Kasumi-1 (cell line): ENCODE data around the gene JDP2.
A peak's percentile ranks its signal among the peaks of the same experiment; 100 is the strongest.

Source experiments
- DNase-seq, 2 experiments: peaks; one replicate each; lab custom pipeline; 2025; lab: John Stamatoyannopoulos, UW

Gene JDP2

DNA sequence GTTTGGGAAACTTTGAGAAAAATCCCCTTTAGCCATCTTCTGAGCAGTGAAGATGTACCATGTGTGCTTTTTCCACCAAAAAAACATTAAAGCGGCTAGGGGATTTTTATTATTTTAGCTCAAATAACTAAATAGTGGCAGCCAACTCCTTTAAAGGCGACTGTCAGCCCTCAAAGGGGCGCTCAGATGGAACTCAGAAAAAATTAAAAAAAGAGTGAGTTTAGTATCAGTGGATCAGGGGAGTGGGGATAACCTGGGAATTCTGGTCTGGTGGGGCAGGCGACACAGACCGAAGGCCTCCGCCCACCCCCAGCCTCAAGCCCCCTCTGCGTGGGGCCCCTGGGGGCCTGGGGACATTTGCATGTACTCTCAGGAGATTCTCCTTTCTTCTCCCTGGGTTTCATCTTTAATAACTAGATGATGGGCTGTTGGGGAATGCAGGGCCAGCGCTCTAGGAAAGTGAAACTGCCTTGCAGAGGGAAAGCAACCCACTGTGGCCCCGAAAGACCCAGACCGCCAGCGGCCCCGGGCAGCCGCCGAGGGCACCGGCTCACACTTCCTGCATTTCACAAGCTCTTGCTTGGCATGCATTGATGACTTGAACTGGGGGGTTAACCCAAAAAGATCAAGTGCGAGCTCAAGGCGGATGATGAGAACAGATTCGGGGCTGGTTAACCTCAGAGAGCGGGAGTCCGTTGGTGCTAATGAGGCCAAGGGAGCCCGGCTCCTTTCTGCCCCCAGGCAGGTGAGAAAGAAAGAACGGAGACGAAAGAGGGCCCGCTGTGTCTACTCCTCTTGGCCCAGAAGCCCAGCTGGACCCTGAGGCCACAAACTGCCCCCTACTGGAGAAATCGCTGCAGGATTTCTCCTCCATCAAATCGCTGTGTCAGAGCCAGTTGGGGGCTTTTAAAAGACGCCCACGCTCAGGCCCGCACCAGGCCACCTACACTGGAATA is 87.1 kb downstream of the JDP2 start:
- peak; percentile 35 to 52 for DNase-seq

DNA sequence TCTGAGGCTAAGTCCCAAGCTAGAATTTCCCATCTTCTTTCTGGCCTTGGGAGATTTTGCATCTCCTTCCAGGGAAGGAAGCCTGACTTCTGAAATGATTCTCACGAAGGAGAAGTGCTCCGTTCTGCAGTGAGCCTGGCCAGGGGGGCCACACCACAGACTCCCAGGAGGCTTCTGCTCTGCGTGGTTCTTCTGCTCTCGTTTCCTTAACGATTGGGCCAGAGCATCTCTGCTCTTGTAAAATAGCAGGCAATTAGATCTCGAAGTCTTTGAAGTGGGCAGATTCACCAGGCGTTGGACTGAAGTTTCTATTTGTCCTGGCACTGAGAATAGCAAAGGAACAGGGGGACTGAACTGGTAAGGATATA is 87.8 kb downstream of the JDP2 start:
- peak; percentile 23 to 30 for DNase-seq

DNA sequence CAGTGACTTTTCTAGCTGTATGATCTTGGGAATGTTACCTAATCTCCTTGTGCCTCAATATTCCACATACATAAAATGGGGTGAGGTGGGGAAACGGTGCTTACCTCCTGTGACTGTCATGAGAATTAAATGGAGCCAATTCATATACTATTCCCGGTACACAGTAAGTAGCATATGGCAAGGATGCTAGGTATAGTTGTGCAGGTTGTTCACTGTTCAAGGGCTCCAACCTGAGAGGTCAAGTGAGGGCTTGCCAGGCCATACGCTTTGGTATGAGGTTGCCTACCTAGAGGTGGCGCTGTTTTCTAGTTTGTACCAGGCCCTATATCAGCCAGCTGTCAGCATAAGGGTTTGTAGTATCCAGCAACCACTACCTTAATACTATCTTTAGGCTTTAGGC is 90.8 kb downstream of the JDP2 start:
- peak; percentile 52 to 60 for DNase-seq

DNA sequence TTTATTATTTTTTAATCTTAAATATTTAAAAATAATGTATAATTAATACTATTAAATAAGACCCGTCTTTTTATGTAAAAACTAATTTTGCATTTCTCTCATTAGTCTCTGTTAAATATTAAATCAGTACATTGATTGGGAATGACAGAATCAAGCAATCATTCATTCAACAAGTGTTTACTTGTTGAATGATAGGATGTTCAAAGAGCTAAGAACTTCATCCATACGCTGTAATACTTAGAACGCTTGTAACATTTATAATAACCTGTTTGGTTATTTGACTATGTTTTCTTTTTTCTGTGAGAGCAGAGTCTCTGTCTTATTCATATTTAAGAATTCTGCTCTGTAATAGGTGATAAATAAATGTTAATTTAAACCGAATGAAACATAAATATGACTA is 91.6 kb downstream of the JDP2 start:
- no peak for DNase-seq

DNA sequence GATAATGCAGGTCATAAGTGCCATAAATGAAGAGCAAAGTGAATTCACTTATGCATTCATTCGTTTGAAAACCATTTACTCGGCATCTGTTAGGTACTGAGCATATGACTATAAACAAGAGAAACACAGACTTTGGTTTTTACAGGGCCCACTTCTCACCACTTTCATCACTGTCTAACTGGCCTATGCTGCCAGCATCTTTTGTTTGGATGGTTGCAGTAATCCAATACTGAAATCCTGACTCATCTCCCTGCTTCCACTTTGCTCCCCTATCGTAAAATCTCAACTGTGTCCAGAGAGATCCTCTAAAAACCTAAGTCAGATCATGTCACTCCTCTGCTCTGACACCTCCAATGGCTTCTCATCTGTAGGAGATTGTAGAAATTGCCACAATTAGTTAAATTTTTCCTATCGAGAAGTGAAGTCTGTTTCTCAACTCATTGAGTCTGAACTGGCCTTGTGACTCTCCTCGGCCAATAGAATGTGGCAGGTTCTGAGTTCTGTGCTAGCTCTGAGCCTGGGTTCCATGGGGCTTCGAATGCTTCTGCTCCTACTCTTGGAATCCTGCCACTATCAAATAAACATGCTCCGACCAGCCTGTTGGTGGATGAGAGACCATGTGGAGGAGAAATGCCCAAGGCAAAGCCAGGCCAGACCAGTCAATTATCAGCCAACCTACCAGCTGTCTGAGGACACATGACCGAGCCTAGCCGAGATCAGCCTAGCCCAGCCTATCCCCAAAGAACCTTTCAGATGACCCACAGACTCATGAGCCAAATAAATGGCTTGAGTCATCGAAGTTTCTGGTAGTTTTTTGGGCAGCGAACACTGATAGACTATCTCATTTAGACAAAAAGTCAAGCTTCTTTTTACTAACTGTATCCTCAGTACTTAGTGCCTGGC is 92.3 kb downstream of the JDP2 start:
- DNase-seq = no peak

DNA sequence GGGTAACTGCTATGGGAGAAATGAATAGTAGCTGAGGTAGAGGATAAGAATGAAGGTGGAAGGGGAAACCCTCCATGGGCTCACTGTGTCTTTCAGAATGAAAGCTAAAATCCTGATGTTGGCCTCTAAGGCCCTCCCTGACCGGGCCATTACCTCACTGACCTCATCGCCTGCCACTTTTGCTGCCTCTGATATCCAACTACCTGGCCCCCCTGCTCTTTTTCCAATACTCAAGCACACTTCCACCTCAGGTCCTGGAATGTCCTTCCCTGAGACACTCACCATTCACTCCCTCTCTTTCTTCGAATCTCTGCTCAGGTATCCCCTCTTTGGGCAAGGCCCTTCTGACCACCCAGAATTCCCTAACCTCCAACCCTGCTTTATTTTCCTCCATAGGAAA is 93.0 kb downstream of the JDP2 start:
- DNase-seq = no peak

DNA sequence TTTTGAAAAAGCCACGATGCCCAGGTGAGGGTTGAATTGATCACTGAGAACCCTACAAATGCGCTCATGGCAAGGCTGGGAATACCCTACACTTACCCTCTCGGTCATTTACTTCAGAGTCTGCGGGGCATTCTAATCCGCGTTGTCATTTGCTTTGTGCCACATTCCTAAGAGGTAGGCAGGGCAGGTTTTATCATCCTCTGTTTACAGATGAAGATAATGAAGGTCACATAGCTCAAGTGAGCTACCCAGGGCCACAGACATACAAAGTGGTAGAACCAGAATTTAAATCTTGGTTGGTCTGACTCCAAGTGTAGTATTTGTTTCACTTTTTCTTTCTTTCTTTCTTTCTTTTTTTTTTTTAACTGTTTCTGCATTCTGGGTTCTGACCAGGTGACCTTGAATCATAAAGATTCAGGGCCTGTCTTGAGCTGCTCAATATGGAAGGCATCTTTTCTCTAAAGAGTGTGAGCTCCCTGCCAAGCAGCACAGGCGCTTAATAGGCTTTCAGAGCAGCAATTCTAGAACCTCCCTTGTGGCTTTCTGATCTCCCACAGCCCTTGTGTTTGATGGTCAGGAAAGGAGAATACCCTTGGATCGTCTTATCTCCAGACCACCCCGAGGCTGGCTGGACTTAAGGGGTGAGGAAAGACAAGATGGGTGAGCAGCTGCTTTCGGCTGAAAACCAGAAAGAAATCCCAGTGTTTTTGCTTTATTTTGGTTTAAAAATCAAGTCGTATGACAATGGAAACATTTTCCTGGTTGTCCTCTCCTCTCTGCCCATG is 93.8 kb downstream of the JDP2 start:
- no peak for DNase-seq

DNA sequence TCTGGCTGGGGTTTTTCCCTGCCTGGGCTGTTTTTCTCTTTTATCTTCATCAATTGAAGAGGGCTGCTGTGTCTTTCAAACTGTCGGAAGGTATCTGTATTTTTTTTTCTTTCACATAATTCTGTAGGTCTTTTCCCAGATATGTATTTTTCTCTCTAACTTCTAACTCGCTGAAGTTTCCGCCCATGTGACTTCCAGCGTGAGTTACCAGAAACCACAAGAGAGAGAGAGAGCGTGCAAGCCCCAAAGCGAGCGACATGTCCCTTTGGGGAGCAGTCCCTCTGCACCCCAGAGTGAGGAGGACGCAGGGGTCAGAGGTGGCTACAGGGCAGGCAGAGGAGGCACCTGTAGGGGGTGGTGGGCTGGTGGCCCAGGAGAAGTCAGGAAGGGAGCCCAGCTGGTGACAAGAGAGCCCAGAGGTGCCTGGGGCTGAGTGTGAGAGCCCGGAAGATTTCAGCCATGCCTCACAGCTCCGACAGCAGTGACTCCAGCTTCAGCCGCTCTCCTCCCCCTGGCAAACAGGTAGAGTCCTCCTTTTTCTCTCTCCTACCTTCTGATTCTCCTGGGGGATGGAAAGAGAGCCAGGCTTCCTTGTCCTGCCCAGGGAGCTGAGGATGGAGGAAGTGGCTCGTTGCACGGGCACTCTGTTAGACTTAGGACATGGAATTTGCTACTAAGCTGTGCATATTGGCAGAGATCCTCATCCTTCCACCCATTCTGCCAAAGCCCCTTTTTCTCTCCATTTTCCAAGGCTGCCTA is 94.6 kb downstream of the JDP2 start, which contains the start of gene BATF:
Gene BATF, plus strand, starts transcription at position 246 of the 759 bp plus-strand sequence. Its CDS starts 214 bp downstream, at position 460.
- peak; percentile 68 to 79 for DNase-seq

DNA sequence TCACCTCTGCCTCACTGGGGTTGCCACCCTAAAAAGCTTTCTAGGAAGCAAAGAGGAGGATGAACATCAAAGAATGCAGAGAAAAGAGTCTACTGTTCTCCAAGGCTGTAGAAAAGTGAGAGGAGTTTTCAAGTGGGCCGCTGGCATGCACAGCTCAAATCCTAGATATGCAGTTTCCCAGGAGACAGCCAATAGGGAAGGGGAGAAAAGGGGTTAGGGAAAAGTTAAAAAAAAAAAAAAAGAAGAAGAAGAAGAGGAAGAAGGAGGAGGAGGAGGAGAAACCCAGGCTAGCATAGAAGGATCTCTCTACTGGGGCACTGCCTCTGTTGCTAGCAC is 95.1 kb downstream of the JDP2 start:
- no peak for DNase-seq
